GM12864 (cell line): ENCODE measurements around the gene FDPS.
A peak's percentile ranks its signal among the peaks of the same experiment; 100 is the strongest.

Experiments
- DNase-seq: peaks from one replicate; pipeline ENCODE4 v3.0.0-alpha.2; 2011; ENCODE audit warnings: low read depth
- H3K4me3 ChIP-seq: 2 replicates; pipeline ENCODE4 v1.5.1; 2011; ENCODE audit warnings: mild to moderate bottlenecking, low read depth, low read length, control low read depth
- CTCF ChIP-seq: IDR thresholded peaks from 2 replicates; pipeline ENCODE4 v1.5.1; 2011; ENCODE audit warnings: low read depth, mild to moderate bottlenecking, moderate library complexity, low read length, control low read depth, inconsistent platforms; ENCODE audit errors: missing control alignments

Gene FDPS

DNA sequence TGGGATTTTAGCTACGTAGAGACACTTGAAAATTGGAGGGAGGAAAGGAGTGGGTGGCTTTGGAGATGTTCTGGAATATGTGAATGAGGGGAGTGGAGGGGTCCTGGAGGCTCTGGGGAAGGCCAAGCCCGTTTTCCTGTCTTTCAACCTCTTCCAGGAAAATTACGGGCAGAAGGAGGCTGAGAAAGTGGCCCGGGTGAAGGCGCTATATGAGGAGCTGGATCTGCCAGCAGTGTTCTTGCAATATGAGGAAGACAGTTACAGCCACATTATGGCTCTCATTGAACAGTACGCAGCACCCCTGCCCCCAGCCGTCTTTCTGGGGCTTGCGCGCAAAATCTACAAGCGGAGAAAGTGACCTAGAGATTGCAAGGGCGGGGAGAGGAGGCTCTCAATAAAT is 11.6 kb downstream of the FDPS start:
- H3K4me3 ChIP-seq, result no peak overlapping the region
- no peak for TF ChIP-seq CTCF
- no peak for DNase-seq

- no peak for TF ChIP-seq CTCF
- DNase-seq, result no peak
- H3K4me3 ChIP-seq, result no peak within 1 kb of the TSS
Measured at GRCh38 chr1:155320661-155321617, 12.3 kb downstream of the FDPS start, which contains the start of gene RUSC1. TSS of gene RUSC1 (plus strand) at chr1:155320894. CDS start at chr1:155321774, 880 bp downstream.

- DNase-seq, result no peak
- TF ChIP-seq CTCF, result no peak
- H3K4me3 ChIP-seq, result no peak overlapping the region; the same call in 1 of the 2 replicates
Measured at GRCh38 chr1:155321639-155322503, 13.2 kb downstream of the FDPS start.

DNA sequence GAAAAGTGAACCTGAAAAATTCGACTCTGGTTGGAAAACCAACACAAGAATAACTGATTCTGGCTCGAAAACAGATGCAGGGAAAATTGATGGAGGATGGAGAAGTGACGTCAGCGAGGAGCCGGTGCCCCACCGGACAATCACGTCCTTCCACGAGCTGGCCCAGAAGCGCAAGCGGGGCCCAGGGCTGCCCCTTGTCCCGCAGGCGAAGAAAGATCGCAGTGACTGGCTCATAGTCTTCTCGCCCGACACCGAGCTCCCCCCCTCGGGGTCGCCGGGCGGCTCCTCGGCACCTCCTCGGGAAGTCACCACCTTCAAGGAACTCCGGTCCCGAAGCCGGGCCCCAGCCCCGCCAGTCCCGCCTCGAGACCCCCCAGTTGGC is 13.9 kb downstream of the FDPS start:
- TF ChIP-seq CTCF, result no peak
- H3K4me3 ChIP-seq, result peak overlapping the region; percentile 73
- DNase-seq, result no peak

- DNase-seq, result peak; percentile 40
- H3K4me3 ChIP-seq, result peak overlapping the region; percentile 73
- peak; percentile 83 for TF ChIP-seq CTCF
Measured at GRCh38 chr1:155322953-155323728, 14.5 kb downstream of the FDPS start.

DNA sequence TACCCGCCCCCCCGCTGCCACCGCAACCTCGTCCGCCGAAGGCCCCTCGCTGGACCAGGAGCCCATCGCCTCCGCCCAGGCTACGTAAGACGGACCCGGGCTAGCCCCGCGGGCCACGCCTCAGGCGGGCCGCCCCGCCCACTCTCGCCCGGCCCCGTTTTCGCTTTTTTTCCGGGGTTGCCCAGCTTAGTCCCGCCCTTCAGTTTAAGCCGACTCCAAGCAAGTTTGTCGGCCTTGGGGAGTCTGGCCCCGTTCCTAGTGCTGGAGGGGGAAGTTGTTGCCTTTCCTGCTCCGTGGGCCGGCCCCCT is 15.0 kb downstream of the FDPS start:
- H3K4me3 ChIP-seq, result peak overlapping the region; percentile 73
- no peak for TF ChIP-seq CTCF
- peak; percentile 54 for DNase-seq
